GM10248 (cell line): Measurements from ENCODE around the gene CD52.

ENCODE experiments used
- CTCF ChIA-PET: fragments of 300-600 bp; sonication (Branson Sonifier 250); formaldehyde crosslinking; extraction: SDS; loops from one replicate; lab custom pipeline; 2021; ENCODE audit warnings: antibody characterized with exemption; lab: Yijun Ruan, JAX
- POLR2A ChIA-PET: fragments of 350-650 bp; sonication (Branson Sonifier 250); formaldehyde crosslinking; extraction: SDS; loops from one replicate; lab custom pipeline; 2020; ENCODE audit warnings: antibody characterized with exemption; lab: Yijun Ruan, JAX
- DNase-seq: peaks from one replicate; pipeline ENCODE4 v3.0.0; 2012; ENCODE audit errors: extremely low spot score
- CTCF ChIP-seq: IDR thresholded peaks from 2 replicates; pipeline ENCODE4 v1.5.1; 2012; ENCODE audit warnings: mild to moderate bottlenecking, low read depth; ENCODE audit errors: extremely low read depth, missing control alignments, control extremely low read depth

CD52 gene

DNA sequence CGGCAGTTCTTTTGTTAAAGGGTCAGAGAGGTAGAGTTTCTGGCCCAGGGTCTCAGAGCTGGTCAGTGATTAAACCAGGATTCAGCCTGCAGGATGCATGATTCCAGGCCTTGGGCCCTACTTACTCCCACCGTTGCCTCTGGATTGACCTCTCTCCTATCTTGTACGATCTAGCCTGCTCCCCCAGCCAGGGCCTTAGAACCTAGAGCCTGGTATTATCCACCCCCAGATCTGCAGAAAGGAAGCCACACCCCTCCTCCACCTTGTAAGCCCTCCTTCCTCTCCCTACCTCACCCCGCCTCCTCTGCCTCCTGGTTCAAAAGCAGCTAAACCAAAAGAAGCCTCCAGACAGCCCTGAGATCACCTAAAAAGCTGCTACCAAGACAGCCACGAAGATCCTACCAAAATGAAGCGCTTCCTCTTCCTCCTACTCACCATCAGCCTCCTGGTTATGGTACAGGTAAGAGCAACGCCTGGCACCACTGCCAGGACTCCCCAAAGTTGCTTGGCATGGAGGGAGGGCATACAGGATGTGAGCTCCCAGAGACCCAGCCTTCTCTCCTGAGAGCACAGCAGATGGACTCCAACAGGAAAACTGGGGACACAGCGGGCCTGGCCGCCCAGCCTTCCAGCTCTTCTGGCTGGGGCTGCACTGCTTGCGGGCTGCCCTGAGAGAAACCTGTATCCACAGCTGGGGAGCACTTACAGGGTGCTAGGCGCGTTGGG, at the start of gene CD52:
Gene CD52 (plus strand): TSS at position 347 of the 726 bp plus-strand sequence. CDS start 60 bp downstream, at position 407.
- ChIA-PET CTCF (interaction anchor here (1.0 to 21.1 kb wide), 12 partner anchors 7 to 148 kb away, joined by 3 to 690 read pairs (median 4); partner anchors contain the start of genes CEP85, SH3BGRL3 and ZNF593), POLR2A (interaction anchor here (0.6 to 3.0 kb wide), 10 partner anchors 8 to 521 kb away, joined by 3 to 13 read pairs (median 3); partner anchors contain the start of genes CEP85 and SH3BGRL3)
- DNase-seq: peak; percentile 82
- no peak for TF ChIP-seq CTCF

GRCh38 chr1:26268290-26269197, 49.2 kb upstream of the CD52 start:
- CTCF ChIA-PET: interaction anchor here (0.8 to 1.2 kb wide), 2 partner anchors 35 to 46 kb away, joined by 3 read pairs; partner anchors contain the start of gene CEP85
- DNase-seq: no peak
- no peak for TF ChIP-seq CTCF
- POLR2A ChIA-PET: no interaction called here

- CTCF ChIA-PET: interaction anchor here (0.8 to 1.2 kb wide), 2 partner anchors 35 to 45 kb away, joined by 3 read pairs; partner anchors contain the start of gene CEP85
Measured at GRCh38 chr1:26269198-26269550, 48.6 kb upstream of the CD52 start.

GRCh38 chr1:26274801-26275425, 42.8 kb upstream of the CD52 start:
- no peak for DNase-seq
- CTCF ChIA-PET: interaction anchor here (0.8 to 21.9 kb wide), 24 partner anchors 10 to 183 kb away, joined by 3 to 690 read pairs (median 6); partner anchors contain the start of genes CD52, CEP85, UBXN11 and ZNF593
- no peak for TF ChIP-seq CTCF
- POLR2A ChIA-PET: no interaction called here

More at GRCh38 chr1:26269198-26269550, 48.6 kb upstream of the CD52 start:
- POLR2A ChIA-PET: interaction anchor here (0.6 kb wide), 1 partner anchor 415 kb away, joined by 3 read pairs; no protein-coding TSS in a partner anchor
- DNase-seq: no peak
- no peak for TF ChIP-seq CTCF

- POLR2A ChIA-PET: no interaction called here
- peak; percentile 81 for DNase-seq
Measured at GRCh38 chr1:26275580-26276431, 42.0 kb upstream of the CD52 start.

More at GRCh38 chr1:26275580-26276431, 42.0 kb upstream of the CD52 start:
- CTCF ChIA-PET: interaction anchor here (0.8 to 21.9 kb wide), 24 partner anchors 9 to 182 kb away, joined by 3 to 690 read pairs (median 6); partner anchors contain the start of genes CD52, CEP85, UBXN11 and ZNF593
- TF ChIP-seq CTCF: peak; percentile 87
